ENCODE data around the gene ZXDC. TPM values are rescaled to one million over a fixed set of nuclear protein-coding genes. Genes with fewer than 3 reads are reported as not detected.

The ZXDC gene
- total and polyA plus RNA-seq, 2 experiments from 2014 or later: 24.1 to 25.0 TPM

DNA sequence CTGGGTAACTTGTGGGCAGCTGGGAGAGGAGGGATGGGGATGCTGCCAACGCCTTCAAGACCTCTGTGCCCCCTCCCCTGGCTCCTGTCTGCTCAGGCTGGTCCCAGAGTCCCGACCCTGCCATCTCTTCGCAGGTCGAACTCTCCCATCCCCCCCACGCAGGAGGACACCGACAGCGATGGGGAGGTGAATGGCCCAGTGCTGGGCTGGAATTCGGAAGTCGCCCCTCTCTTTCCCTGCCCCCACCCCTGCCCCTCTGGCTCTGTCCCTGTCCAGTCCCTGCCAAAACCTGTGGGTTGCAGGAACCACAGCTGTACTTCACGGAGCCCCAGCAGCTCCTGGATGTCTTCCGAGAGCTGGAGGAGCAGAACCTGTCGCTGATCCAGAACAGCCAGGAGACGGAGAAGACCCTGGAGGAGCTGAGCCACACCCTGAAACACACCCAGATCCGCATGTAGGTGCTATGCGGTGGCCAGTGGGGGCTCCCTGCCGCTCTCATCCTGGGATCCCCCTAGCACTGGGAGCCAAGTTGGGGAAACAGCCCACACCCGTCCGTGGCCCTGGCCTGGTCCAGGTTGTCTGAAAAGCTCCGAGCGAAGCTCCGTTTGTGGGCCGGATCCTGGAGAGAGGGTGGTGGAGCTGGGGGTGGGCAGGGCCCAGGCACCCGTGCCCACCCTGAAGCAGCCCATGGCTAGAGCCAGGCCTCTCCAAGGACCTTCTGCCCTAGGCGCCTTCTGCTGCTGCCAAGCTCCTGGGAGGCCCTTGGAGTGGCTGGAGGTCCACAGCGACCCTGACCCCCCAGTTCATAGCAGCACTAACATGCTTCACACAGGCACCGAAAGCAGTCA, 52.3 kb downstream of the ZXDC start:
- TF ChIP-seq EZH2phosphoT487 (IDR thresholded peaks at IDR 0.05; ENCODE audit: low read depth, severe bottlenecking, unreplicated experiment): no peak
- no peak for TF ChIP-seq EZH2 (IDR thresholded peaks at IDR 0.05; ENCODE audit: borderline replicate concordance)
- TF ChIP-seq, protein P1, sequence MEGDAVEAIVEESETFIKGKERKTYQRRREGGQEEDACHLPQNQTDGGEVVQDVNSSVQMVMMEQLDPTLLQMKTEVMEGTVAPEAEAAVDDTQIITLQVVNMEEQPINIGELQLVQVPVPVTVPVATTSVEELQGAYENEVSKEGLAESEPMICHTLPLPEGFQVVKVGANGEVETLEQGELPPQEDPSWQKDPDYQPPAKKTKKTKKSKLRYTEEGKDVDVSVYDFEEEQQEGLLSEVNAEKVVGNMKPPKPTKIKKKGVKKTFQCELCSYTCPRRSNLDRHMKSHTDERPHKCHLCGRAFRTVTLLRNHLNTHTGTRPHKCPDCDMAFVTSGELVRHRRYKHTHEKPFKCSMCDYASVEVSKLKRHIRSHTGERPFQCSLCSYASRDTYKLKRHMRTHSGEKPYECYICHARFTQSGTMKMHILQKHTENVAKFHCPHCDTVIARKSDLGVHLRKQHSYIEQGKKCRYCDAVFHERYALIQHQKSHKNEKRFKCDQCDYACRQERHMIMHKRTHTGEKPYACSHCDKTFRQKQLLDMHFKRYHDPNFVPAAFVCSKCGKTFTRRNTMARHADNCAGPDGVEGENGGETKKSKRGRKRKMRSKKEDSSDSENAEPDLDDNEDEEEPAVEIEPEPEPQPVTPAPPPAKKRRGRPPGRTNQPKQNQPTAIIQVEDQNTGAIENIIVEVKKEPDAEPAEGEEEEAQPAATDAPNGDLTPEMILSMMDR (IDR thresholded peaks at IDR 0.05; ENCODE audit: poor library complexity): no peak
- 92% methylated on average over 26 of the region's 26 CpGs for WGBS (ENCODE audit: low lambda C conversion rate, missing lambda C conversion rate)
- no peak for DNase-seq (ENCODE audit: low spot score)

DNA sequence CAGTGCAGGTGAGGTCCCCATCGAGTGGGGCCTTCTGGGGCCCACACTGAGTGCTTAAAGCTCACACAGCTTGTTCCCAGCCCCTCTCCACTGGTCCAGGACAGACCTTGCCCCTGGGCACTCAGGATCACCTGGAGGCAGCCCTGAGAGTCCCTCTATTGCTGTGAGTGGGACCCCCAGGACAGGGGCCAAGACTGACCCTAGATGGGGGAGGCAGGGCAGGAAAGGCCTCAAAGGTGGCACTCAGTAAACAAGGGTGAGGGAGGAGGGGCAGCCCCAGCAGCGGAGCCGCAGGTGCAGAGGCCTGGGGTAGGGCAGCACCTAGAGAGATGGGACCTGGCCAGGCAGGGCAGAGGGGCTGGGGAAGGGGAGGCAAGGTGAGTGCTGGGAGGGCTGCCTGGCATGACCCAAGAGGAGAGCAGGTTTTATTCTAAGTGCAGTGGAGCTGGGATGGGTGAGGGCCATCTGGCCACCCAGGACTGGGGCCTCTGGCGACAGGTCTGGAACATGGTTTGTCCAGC, 53.1 kb downstream of the ZXDC start:
- TF ChIP-seq EZH2phosphoT487 (IDR thresholded peaks at IDR 0.05; ENCODE audit: low read depth, severe bottlenecking, unreplicated experiment) (no peak), EZH2 (IDR thresholded peaks at IDR 0.05; ENCODE audit: borderline replicate concordance) (no peak)
- TF ChIP-seq, protein P1 (IDR thresholded peaks at IDR 0.05; ENCODE audit: poor library complexity): no peak
- no peak for DNase-seq (ENCODE audit: low spot score)
- no peaks in the 10 kb centered on the region for H3K4me1 ChIP-seq (ENCODE audit: insufficient read depth)

More for the DNA sequence above, 52.3 kb downstream of the ZXDC start:
- Histone ChIP-seq H3K4me3 (no peak overlapping the region), H3K9me3 (ENCODE audit: low read depth) (no peaks in the 10 kb centered on the region), H3K27ac (no peak overlapping the region), H3K79me2 (no peaks in the 10 kb centered on the region), H3K4me2 (no peak overlapping the region), H3K27me3 (no peaks in the 10 kb centered on the region), H3K9me2 (replicated peaks; ENCODE audit: insufficient read depth) (no peaks in the 10 kb centered on the region), H3K4me1 (ENCODE audit: insufficient read depth) (no peaks in the 10 kb centered on the region), H3K36me3 (replicated peaks; ENCODE audit: insufficient read depth, low read depth) (no peaks in the 10 kb centered on the region), H4K20me1 (ENCODE audit: insufficient read depth, poor library complexity, severe bottlenecking) (no peaks in the 10 kb centered on the region), H2AFZ (no peak overlapping the region)

DNA sequence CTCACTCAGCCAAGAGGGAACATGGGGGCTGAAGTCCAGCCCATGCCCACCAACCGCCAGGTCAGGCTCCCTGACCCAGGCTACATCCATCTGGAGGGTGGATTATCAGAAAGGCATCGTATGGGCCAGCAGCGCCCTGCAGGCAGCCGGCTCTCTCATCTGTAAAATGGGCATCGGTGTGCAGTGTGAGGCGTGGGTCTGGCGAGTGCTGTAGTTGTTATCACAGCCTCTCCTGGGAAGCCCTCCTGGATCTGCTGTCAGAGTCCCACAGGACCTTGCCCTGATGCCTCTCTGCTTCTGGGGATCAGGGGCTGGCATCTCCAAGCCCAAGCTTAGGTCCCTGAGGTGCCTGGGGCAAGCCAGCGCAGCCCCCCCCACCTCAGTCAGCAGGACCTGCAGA, 53.6 kb downstream of the ZXDC start:
- Histone ChIP-seq H3K9me2 (replicated peaks; ENCODE audit: insufficient read depth) (no peaks in the 10 kb centered on the region), H3K27ac (no peak overlapping the region), H3K36me3 (replicated peaks; ENCODE audit: insufficient read depth, low read depth) (no peaks in the 10 kb centered on the region), H3K9me3 (ENCODE audit: low read depth) (no peaks in the 10 kb centered on the region), H3K4me2 (no peak overlapping the region), H3K4me3 (no peak overlapping the region), H3K4me1 (ENCODE audit: insufficient read depth) (no peaks in the 10 kb centered on the region), H3K79me2 (no peaks in the 10 kb centered on the region), H3K27me3 (no peaks in the 10 kb centered on the region), H4K20me1 (ENCODE audit: insufficient read depth, poor library complexity, severe bottlenecking) (no peaks in the 10 kb centered on the region), H2AFZ (no peak overlapping the region)
- 97% methylated on average over 8 of the region's 8 CpGs for WGBS (ENCODE audit: low lambda C conversion rate, missing lambda C conversion rate)
- no peak for TF ChIP-seq EZH2phosphoT487 (IDR thresholded peaks at IDR 0.05; ENCODE audit: low read depth, severe bottlenecking, unreplicated experiment)
- TF ChIP-seq, protein P1 (IDR thresholded peaks at IDR 0.05; ENCODE audit: poor library complexity): no peak
- no peak for TF ChIP-seq EZH2 (IDR thresholded peaks at IDR 0.05; ENCODE audit: borderline replicate concordance)
- DNase-seq (ENCODE audit: low spot score): no peak

More for the DNA sequence above, 53.1 kb downstream of the ZXDC start:
- H3K4me2 ChIP-seq: no peak overlapping the region
- H2AFZ ChIP-seq: no peak overlapping the region
- no peaks in the 10 kb centered on the region for H3K36me3 ChIP-seq (replicated peaks; ENCODE audit: insufficient read depth, low read depth)
- no peaks in the 10 kb centered on the region for H4K20me1 ChIP-seq (ENCODE audit: insufficient read depth, poor library complexity, severe bottlenecking)
- H3K9me2 ChIP-seq (replicated peaks; ENCODE audit: insufficient read depth): no peaks in the 10 kb centered on the region
- no peak overlapping the region for H3K27ac ChIP-seq
- WGBS (ENCODE audit: low lambda C conversion rate, missing lambda C conversion rate): 91% methylated on average over 4 of the region's 4 CpGs
- no peaks in the 10 kb centered on the region for H3K27me3 ChIP-seq
- no peaks in the 10 kb centered on the region for H3K9me3 ChIP-seq (ENCODE audit: low read depth)
- no peak overlapping the region for H3K4me3 ChIP-seq
- no peaks in the 10 kb centered on the region for H3K79me2 ChIP-seq
